Activated B cell treated with CpG ODN at 0.5 μM for 24 hours (primary cell): ENCODE results near the gene TRABD. TPM values are rescaled to one million over a fixed set of nuclear protein-coding genes. Genes with fewer than 3 reads are reported as not detected.
"Not testable (repeated sequence)": the region's sequence is repeated elsewhere in the genome, so short reads cannot be mapped to it uniquely, and the experiment has no call there.

Experiments used
- ATAC-seq: fragments of 200-7000 bp; cut with Tn5 transposase; one replicate; pipeline ENCODE4 v1.10.0; 2021; ENCODE audit warnings: low read depth, mild to moderate bottlenecking, moderate library complexity
- CTCF ChIA-PET: fragments of 350-600 bp; sonication (Branson Sonifier 250); formaldehyde crosslinking; loops from one replicate; lab custom pipeline; 2021; ENCODE audit warnings: antibody characterized with exemption; lab: Charles Lee
- POLR2A ChIA-PET: fragments of 350-600 bp; sonication (Branson Sonifier 250); formaldehyde crosslinking; loops from one replicate; lab custom pipeline; 2021; ENCODE audit warnings: antibody characterized with exemption; lab: Charles Lee
- DNase-seq: peaks from one replicate; pipeline ENCODE4 v3.0.0; 2022
- H3K27ac Mint-ChIP-seq: one replicate; pipeline ENCODE4 v1.8.0; 2020; ENCODE audit warnings: mixed read lengths
- H3K27me3 Mint-ChIP-seq: one replicate; pipeline ENCODE4 v1.8.0; 2021; ENCODE audit warnings: mixed read lengths
- H3K36me3 Mint-ChIP-seq: one replicate; pipeline ENCODE4 v1.8.0; 2021; ENCODE audit warnings: low read depth, mixed read lengths
- H3K4me1 Mint-ChIP-seq: one replicate; pipeline ENCODE4 v1.8.0; 2021; ENCODE audit warnings: mixed read lengths
- H3K4me3 Mint-ChIP-seq: one replicate; pipeline ENCODE4 v1.8.0; 2020; ENCODE audit warnings: mild to moderate bottlenecking, mixed read lengths
- H3K9me3 Mint-ChIP-seq: one replicate; pipeline ENCODE4 v1.8.0; 2020; ENCODE audit warnings: mixed read lengths
- CTCF ChIP-seq: fragments of 200-600 bp; IDR thresholded peaks from one replicate; pipeline ENCODE4 v1.8.0; 2022; ENCODE audit warnings: antibody characterized with exemption, mild to moderate bottlenecking
- intact Hi-C: fragments of 100-400 bp; cut with micrococcal nuclease; formaldehyde crosslinking; loops from one replicate; pipeline ENCODE4 v1.15.1; 2024
- total RNA-seq: library from RNA; stranded (reverse); gene quantifications from 2 replicates; pipeline ENCODE4 v1.2.3, GENCODE V29; 2022

Gene TRABD
- total RNA-seq, 1 donor from 2014 or later: 86.4 TPM

GRCh38 chr22:50165436-50166123, 20.1 kb upstream of the TRABD start:
- DNase-seq (no peak), ATAC-seq (no peak)
- Mint-ChIP-seq H3K4me1 (peaks cover 7% of the 10 kb centered on the region), H3K27ac (no peak overlapping the region), H3K4me3 (no peak overlapping the region), H3K27me3 (peaks cover 32% of the 10 kb centered on the region), H3K9me3 (no peaks in the 10 kb centered on the region), H3K36me3 (no peaks in the 10 kb centered on the region)
- no peak for TF ChIP-seq CTCF
- ChIA-PET POLR2A (interaction anchor here (1.1 kb wide), 1 partner anchor 8 kb away, joined by 3 read pairs; no protein-coding TSS in a partner anchor), CTCF (no interaction called here)
- intact Hi-C loops: no loop called here

GRCh38 chr22:50167689-50168489, 17.8 kb upstream of the TRABD start:
- no peaks in the 10 kb centered on the region for H3K36me3 Mint-ChIP-seq
- no peaks in the 10 kb centered on the region for H3K9me3 Mint-ChIP-seq
- no peak overlapping the region for H3K27ac Mint-ChIP-seq
- POLR2A ChIA-PET: interaction anchor here (0.6 kb wide), 1 partner anchor 373 kb away, joined by 6 read pairs; no protein-coding TSS in a partner anchor
- TF ChIP-seq CTCF: no peak
- peaks cover 30% of the 10 kb centered on the region for H3K27me3 Mint-ChIP-seq
- DNase-seq: no peak
- CTCF ChIA-PET: no interaction called here
- no peak overlapping the region for H3K4me3 Mint-ChIP-seq
- no peak for ATAC-seq
- intact Hi-C loops: no loop called here
- peaks cover 17% of the 10 kb centered on the region for H3K4me1 Mint-ChIP-seq

GRCh38 chr22:50168490-50169180, 17.1 kb upstream of the TRABD start:
- H3K27ac Mint-ChIP-seq, DNase-seq, ATAC-seq, intact Hi-C loops, CTCF ChIA-PET, H3K36me3 Mint-ChIP-seq, POLR2A ChIA-PET, H3K9me3 Mint-ChIP-seq: not testable (repeated sequence)
- Mint-ChIP-seq H3K27me3 (peaks cover 28% of the 10 kb centered on the region), H3K4me3 (peak overlapping the region; percentile 73), H3K4me1 (peaks cover 25% of the 10 kb centered on the region)

- Mint-ChIP-seq H3K4me3 (peak overlapping the region; percentile 73), H3K27ac (no peak overlapping the region), H3K27me3 (peaks cover 28% of the 10 kb centered on the region), H3K9me3 (no peaks in the 10 kb centered on the region), H3K36me3 (no peaks in the 10 kb centered on the region), H3K4me1 (peaks cover 27% of the 10 kb centered on the region)
- POLR2A ChIA-PET: no interaction called here
- ATAC-seq (no peak), DNase-seq (no peak)
- CTCF ChIA-PET: no interaction called here
- no peak for TF ChIP-seq CTCF
- intact Hi-C loops: no loop called here
These were observed 16.4 kb upstream of the TRABD start for GRCh38 chr22:50169181-50169759.

GRCh38 chr22:50169774-50170341, 15.9 kb upstream of the TRABD start:
- DNase-seq (no peak), ATAC-seq (peak; percentile 55)
- Mint-ChIP-seq H3K4me1 (peaks cover 27% of the 10 kb centered on the region), H3K27me3 (peaks cover 28% of the 10 kb centered on the region), H3K4me3 (peak overlapping the region; percentile 55), H3K36me3 (no peaks in the 10 kb centered on the region), H3K9me3 (no peaks in the 10 kb centered on the region), H3K27ac (no peak overlapping the region)
- TF ChIP-seq CTCF: no peak
- CTCF ChIA-PET: no interaction called here
- POLR2A ChIA-PET: no interaction called here
- intact Hi-C loops: no loop called here
